ENCODE measurements around the gene PRR35. TPM values are rescaled to one million over a fixed set of nuclear protein-coding genes. Genes with fewer than 3 reads are reported as not detected.

The PRR35 gene
- total and polyA plus RNA-seq, 2 donors (not counting 3 experiments of a cell fraction or from before 2014, with no cell fraction given) = not detected

DNA sequence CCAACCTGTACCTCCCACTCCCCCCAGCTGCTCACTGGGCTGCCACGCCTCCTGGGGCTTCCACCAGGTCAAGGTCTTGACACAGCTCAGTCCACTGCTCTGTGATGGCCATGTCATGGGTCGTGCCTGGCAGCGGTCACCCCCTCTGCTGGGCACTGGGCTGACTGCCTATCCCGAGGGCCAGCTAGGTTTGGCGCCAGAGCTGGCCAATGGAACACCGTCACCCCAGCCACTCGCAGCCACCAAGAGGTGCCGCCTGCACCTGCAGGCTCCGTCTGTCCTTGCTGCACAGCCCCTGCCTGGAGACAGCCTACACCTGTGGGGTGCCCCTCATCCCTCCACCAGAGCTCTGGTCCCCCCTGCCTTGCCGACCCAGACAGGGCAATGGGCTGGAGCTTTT is 25.2 kb downstream of the PRR35 start:
- CTCF ChIA-PET = no interaction called here

More for the DNA sequence above, 25.2 kb downstream of the PRR35 start:
- intact Hi-C loops (cut with micrococcal nuclease) (loop anchor here (5.0 kb wide), 1 partner anchor 193 kb away; no protein-coding TSS in a partner anchor), dilution Hi-C loops (cut with MboI; ENCODE audit: extremely low pct_ligation_motif_present, low sequenced_read_pairs) (no loop called here)
- FAIRE-seq (no peak), DNase-seq (ENCODE audit: low read depth, low spot score) (no peak)
- no peaks in the 10 kb centered on the region for H3K27me3 ChIP-seq (ENCODE audit: control insufficient read depth in 2 of 2, insufficient read depth in 2 of 2, low read length in 2 of 2)
- no peaks in the 10 kb centered on the region for H3K9me3 ChIP-seq (replicated peaks; ENCODE audit: control insufficient read depth, insufficient read depth, low read length)
- H3K9me1 ChIP-seq (replicated peaks; ENCODE audit: control insufficient read depth, extremely low read depth, insufficient read depth, low read length) = no peaks in the 10 kb centered on the region
- no peaks in the 10 kb centered on the region for H3K36me3 ChIP-seq (ENCODE audit: control insufficient read depth in 2 of 2, extremely low read depth in 1 of 2, insufficient read depth in 2 of 2, low read length in 2 of 2)
- no peak overlapping the region for H3K9ac ChIP-seq (replicated peaks; ENCODE audit: extremely low read depth, insufficient read depth, low read length)
- TF ChIP-seq MYC (IDR thresholded peaks at IDR 0.05; ENCODE audit: low read depth, low read length) (no peak), EZH2 (IDR thresholded peaks at IDR 0.05; ENCODE audit: borderline replicate concordance, low read depth, low read length, severe bottlenecking) (no peak), POLR2A (IDR thresholded peaks at IDR 0.05; ENCODE audit: low read depth, low read length) (no peak), POLR2AphosphoS5 (IDR thresholded peaks at IDR 0.05; ENCODE audit: insufficient read depth, low read depth, low read length) (no peak), FOS (IDR thresholded peaks at IDR 0.05; ENCODE audit: borderline replicate concordance, insufficient read depth, low read length) (no peak), JUN (IDR thresholded peaks at IDR 0.05; ENCODE audit: borderline replicate concordance, insufficient read depth, insufficient read length, low read depth) (no peak), GATA2 (IDR thresholded peaks at IDR 0.05; ENCODE audit: insufficient read depth, insufficient read length, low read depth, low read length) (no peak)
- TF ChIP-seq, protein P1, sequence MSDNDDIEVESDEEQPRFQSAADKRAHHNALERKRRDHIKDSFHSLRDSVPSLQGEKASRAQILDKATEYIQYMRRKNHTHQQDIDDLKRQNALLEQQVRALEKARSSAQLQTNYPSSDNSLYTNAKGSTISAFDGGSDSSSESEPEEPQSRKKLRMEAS (IDR thresholded peaks at IDR 0.05; ENCODE audit: insufficient read depth, insufficient read length) = no peak
- TF ChIP-seq, protein P2, sequence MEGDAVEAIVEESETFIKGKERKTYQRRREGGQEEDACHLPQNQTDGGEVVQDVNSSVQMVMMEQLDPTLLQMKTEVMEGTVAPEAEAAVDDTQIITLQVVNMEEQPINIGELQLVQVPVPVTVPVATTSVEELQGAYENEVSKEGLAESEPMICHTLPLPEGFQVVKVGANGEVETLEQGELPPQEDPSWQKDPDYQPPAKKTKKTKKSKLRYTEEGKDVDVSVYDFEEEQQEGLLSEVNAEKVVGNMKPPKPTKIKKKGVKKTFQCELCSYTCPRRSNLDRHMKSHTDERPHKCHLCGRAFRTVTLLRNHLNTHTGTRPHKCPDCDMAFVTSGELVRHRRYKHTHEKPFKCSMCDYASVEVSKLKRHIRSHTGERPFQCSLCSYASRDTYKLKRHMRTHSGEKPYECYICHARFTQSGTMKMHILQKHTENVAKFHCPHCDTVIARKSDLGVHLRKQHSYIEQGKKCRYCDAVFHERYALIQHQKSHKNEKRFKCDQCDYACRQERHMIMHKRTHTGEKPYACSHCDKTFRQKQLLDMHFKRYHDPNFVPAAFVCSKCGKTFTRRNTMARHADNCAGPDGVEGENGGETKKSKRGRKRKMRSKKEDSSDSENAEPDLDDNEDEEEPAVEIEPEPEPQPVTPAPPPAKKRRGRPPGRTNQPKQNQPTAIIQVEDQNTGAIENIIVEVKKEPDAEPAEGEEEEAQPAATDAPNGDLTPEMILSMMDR (IDR thresholded peaks at IDR 0.05; ENCODE audit: extremely low read depth in 1 of 2, insufficient read depth in 1 of 2, low read depth in 1 of 2, low read length in 2 of 2) = no peak
- H3K27ac ChIP-seq (ENCODE audit: insufficient read depth, low read depth, low read length) = no peak overlapping the region
- H4K20me1 ChIP-seq (replicated peaks; ENCODE audit: control insufficient read depth, extremely low read depth, insufficient read depth, low read length) = no peaks in the 10 kb centered on the region
- H2AFZ ChIP-seq (ENCODE audit: low read depth, low read length) = no peak overlapping the region
- H3K4me2 ChIP-seq (ENCODE audit: insufficient read depth, low read length) = no peak overlapping the region
- no peak overlapping the region for H3K4me3 ChIP-seq (replicated peaks in 1 of 3; ENCODE audit: insufficient read depth in 1 of 3, low read depth in 1 of 3, low read length in 3 of 3)
- peaks cover 8% of the 10 kb centered on the region for H3K4me1 ChIP-seq (ENCODE audit: control insufficient read depth, extremely low read depth, insufficient read depth, low read length)
- BruUV-seq (replicated peaks) = no TSS peak
- POLR2A ChIA-PET = no interaction called here
- peaks cover 4% of the 10 kb centered on the region for H3K79me2 ChIP-seq (ENCODE audit: control insufficient read depth, insufficient read depth, low read length)

Data from endothelial cell of umbilical vein (primary cell).